HPDE6-E6E7 (cell line): ENCODE results near the gene PGAP6.
"Not testable (repeated sequence)": the region's sequence is repeated elsewhere in the genome, so short reads cannot be mapped to it uniquely, and the experiment has no call there.

ENCODE experiments used
- DNase-seq: peaks from one replicate; pipeline ENCODE4 v3.0.0; 2011; ENCODE audit warnings: missing footprints; ENCODE audit errors: extremely low spot score

Gene PGAP6

DNA sequence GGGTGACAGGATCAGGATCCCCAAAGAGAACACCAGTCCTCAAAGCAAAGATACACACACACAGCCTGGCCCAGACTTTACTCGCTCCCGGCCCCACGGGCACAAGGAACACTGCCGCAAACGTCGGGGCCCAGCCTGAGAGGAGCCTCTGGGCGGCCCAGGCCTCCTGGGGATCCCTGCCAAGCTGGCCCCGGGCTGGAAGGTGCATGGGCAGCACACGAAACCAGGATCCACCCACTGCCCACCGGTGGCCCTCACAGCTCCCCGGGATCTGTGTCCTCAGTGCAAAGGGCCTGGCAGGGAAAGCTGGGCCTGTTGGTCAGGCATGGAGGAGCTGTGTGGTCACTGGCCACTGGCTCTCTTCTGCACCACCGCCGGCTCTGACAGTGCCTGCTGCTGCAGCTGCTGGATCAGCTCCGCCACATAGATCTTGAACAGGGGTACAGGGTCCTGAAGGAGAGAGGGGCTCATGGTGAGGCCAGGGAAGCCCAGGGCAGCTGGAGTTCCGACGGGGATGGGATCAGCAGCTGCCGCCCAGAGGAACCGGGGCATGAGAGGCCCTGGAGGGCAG is 14.4 kb downstream of the PGAP6 start:
- no peak for DNase-seq

DNA sequence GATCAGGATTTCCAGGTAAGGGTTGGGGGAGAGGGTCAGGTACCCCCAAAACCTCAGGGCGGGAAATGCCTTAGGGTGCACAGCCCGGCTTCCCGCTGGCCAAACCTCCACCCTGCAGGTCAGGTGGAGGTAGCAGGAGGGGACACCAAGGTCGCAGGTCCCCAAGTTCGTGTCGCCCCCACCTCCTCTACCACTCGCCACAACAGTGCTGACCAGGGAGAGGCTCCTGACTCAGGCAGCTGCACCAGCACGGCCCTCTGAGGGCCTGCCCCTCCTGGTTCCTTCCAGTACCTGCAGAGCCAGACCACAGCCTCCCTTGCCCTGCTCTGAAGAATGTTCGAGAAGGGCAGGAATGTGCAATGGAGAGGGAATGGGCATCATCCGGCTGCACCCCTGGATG is 15.3 kb downstream of the PGAP6 start:
- no peak for DNase-seq

DNA sequence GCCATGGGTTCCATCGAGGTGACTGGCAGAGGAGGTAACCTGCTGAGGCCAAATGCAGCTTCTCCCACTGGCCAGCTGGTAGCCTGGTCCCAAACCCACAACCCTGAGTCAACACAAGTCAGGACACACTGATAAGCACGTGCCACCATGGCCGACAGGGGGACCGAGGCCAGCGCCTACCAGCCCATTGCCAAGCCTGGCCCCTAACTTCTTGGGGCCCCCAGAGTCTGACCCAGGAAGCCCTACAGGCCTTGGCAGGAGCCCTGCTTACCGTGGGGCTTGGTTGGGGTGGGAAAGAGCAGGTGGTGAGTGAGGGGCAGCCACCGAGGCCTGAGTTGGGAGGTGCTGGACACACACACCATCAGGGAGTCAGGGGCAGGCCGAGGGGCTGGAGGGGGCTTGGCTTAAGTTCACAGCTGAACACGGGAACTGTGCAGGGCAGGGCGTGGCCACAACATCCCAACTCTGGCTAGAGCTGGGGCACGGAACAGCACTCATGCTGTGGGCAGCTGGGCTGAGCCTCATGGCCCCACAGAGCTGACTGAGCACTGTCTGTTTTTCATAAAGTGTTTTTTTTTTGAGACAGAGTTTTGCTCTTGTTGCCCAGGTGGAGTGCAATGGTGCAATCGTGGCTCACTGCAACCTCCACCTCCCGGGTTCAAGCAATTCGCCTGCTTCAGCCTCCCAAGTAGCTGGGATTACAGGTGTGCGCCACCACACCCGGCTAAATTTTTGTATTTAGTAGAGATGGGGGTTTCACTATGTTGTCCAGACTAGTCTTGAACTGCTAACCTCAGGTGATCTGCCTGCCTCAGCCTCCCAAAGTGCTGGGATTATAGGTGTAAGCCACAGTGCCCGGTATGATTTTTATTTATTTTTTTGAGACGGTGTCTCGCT is 16.9 kb downstream of the PGAP6 start:
- DNase-seq, result no peak

DNA sequence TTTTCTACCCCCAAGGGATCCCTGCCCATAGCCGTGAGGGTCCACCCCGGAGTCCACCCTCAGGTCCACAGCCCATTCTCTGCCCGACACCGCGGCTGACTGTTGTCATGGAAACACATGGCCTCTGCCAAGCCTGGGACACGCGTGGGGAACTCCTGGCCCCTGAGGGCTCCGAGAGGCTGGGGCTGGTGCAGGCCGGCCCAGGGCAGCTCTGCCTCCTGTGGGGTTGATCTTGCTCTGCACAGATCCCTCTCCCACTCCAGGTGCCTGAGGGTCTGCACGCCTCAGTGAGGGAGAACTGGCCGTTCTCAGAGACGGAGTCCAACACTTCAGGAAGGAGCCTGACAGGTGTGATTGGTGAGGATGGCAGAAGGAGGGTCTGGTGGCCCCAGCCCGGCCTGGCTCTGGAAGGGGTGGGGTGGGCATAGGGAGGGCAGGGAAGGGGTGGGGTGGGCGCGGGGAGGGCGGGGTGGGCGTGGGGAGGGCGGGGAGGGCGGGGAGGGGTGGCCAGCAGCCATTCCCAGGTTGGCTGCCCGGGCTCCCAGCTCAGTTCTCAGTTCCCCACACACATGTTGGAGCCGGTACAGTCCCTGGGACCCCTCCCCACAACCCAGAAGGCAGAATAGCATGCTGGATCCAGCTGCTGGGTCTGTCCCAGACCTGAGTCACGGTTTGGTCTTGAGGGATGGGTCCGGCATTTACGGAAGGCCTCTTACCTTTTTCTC is 17.9 kb downstream of the PGAP6 start:
- no peak for DNase-seq

DNA sequence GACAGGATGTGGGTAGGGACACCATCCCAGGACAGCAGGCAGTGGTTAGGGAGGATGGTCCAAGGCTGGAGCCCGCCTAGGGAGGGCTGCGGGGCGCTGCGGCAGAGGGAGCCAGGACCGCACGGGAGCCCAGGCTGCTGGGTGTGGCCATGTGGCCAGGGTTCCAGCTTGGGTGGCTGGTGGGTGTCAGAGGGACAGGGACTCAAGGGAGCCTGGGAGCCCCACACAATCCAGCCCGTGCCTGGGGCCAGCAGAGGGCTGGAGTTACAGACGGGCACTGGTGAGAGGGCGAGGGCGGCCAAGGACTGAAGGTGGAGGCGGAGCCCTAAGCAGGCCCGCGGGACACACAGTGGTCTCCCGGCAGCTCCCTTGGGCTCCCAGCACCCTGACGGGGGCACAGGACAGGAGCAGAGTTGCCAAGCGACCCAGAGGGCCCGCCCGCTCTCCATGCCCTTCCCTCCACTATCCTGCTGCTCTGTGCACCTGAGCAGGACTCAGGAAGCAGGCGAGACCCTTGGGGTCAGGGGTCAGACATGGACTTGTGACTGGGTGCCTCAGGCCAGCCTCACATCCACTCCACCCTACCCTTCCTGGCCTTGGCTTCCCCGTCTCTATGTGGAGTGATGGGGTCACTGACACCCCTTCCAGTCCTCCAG is 18.5 kb downstream of the PGAP6 start:
- no peak for DNase-seq

DNA sequence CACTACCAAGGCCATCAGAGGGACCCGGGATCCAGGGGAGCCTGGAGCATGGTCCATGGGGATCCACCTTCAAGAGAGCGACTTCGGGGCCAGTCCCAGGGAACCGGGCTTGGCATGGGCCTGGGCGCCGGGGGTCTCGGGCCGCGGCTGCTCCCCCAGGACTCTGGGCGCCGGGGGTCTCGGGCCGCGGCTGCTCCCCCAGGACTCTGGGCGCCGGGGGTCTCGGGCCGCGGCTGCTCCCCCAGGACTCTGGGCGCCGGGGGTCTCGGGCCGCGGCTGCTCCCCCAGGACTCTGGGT is 19.1 kb downstream of the PGAP6 start:
- DNase-seq, result not testable (repeated sequence)

DNA sequence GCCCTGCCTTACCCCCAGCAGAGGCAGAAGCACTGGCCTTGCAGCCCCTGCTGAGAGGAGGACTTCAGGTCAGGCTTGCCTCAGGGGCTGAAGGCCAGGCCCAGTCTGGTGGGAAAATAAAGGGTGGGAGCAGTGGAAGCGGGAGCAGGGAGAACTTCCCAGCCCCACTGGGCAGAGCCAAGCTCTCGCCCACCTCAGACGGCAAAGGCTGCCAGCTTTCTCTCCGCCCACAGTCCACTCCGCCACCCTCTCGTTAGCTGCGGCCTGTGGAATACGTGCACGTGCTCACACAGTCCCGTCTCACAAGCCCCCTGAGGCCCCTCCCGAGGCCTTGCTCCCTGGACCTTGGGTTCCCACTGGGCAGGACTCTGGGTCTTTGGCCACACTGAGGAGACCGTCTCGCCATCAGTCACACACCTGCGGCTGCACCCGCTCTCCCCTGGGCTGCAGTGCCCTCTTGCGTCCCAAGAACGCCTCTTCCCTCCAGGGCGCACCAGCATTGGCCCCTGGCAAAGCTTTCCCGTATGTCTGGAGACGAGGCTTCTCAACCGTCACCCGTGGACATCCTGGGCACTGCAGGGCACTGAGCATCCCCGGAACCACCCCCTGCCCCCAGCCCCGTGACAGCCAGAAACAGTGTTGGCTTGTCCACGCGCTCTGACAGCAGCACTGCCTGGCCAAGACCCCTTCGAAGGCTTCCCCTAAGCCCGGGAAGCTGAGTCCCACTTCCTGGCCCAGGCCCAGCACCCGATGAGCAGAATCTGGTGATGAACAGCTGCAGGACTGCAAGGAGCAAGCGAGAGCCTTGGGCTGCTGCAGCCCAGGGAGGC is 19.7 kb downstream of the PGAP6 start:
- peak; percentile 82 for DNase-seq

DNA sequence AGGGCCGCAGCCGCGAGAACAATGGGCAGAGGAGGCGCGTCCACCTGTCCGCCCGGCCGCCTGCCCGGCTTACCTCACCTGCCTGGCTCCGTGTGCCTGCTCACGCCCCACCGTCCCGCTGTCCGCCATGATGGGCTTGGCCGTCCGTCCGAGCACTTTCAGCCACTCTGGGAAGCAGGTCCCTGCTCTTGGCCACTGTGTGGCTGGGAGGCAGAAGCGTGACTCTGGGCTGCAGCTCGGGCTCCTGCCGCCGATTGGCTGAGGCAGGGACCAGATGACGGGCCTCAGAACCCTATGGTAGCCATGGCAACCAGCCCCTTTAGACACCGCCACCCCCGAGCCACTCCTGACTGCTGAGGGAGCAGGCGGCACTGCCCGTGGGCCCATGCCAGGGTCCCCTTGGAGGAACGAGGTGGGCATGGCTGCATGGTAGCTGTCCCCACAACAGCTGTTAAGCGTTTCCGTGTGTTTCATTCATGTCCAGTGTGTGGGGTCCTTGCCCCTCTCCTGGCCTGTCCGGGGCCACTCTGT is 20.4 kb downstream of the PGAP6 start:
- no peak for DNase-seq

DNA sequence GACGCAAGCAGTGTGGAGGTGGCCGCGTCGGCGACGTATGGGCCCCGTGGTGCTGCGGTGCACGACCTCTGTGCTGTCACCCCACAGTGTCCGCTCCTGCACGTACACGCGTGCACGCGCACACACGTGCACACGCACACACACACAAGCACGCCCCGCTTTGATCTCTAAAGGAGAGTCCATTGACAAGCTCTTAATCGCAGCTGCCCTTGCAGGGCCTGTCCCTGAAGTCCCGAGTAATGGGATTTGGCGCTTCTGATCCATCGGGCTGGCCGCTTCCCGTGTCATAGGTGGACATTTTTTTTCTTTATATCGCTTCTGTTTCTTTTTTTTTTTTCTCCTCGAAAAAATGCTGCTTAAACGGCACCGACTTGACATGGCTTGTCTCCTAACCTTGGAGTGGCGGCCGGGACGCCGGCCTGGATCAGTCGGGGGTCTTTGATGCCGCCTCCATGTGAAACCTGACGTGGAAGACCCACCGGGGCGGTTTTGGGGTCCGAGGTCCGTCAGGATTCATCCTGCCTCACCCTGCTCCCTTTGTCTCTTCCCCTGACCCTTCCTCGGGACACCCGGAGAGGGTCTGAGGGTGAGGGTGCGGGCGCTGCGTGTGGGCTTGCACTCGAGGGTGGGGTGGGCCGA is 21.0 kb downstream of the PGAP6 start:
- no peak for DNase-seq

DNA sequence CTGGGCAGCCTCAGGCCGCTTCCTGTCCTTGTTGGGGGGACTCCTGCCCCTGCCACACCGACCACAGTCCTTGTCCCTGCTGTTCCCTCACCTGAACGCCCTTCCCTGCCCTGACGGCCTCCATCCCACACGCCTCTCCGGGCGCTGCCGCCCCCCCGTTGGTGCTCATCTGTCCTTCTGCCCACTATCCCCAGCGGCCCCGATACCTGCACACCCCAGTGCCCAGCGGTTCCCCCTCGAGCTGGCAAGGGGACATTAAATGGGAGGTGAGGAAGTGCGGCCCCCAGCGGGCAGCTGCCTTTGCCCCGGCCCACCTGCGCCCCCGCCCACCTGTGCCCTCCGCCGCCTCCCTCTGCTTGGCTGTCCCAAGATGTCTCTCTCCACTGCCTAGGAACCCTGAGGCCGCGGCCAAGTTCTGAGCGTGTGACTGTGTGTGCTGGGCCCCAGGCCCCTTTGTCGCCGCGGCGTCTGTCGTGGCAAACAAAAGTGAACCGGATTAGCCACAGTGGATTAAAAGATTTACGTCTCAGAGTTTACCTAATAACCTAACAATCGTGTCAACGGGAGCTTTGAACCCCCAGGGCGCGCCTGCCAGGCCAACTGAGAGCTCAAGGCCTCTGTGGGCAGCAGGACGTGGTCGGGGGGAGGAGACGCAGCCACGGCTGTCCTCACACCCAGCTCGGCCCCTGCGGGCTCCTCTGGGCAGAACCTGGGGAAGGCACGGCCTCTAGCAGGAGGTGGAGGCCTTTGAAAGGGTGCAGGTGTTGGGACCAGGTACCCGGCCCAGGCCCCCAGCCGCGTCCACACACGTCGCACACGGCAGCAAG is 21.7 kb downstream of the PGAP6 start:
- DNase-seq, result no peak

DNA sequence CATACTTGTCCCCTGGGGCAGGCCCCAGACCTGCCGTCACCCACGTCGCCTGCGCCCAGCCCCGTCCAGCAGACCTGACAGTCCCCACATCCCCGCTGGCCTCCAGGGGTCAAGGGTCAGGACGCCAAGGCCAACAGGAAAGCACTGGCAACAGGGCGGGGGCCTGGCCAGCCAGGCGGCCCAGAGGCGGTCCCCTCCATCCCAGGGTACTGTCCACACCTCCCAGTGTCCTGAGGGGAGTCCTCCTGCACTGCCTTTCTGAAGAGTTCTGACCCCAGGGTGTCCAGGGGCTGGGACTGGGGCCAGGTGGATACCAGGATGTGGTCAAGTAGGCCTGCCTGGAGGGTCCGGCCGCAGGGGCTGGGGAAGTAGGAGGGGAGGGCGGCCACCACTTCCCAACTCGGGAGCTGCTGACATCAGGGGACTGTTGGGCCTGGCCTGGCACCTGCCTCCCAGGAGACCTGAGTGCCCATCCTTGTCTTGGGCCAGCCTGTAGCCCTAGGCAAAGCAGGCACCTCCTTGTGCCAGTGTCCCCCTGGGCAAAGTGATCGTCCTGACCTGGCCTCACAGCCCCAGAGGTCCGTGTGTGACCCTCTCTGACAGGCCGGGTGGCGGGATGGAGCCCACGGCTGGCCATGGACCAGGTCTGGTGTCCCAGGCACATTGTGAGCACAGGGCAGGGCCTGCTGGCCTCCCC is 22.6 kb downstream of the PGAP6 start:
- DNase-seq, result no peak

DNA sequence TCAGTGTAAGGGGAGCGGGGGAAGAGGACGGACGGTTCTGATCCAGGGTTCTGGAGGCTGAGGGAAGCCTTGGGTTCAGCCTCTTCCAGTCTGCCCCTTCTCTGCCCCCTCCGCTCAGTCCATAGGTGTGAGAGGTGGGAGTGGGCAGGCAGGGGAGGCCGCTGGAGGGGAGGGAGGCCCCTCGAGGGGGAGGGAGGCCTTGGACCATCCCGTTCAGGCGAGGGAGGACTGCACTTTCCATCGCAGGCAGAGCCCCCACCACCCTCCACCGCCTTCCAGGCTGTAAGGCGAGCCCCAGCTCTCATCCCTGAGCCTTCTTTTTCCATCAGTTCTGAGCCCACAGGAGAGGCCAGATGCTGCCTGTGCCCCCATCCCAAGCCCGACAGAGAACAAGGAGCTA is 25.0 kb downstream of the PGAP6 start:
- DNase-seq, result no peak

DNA sequence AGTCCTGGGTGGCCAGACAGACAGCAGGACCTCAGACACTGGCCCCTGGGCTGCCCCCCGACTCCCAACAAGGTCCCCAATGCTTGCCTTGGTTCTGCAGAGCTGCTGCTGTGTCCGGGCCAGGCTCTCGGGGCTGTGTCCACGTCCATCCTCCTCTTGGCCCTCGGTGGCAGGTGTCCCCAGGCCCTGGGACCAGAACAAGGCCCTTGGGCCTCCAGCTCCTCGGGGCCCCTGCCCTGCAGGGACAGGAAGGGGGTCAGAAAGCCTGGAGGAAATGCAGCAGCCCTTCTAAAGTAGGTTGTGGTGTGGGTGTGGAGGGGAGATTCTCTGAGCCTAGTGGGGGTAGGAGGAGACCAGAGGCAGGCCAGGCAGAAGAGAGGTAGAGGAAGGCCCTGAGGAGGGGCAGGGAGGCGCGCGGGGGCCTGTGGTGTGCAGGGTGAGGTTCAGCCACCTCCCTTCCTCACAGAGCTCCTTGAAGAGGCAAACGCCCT is 26.8 kb downstream of the PGAP6 start:
- no peak for DNase-seq

DNA sequence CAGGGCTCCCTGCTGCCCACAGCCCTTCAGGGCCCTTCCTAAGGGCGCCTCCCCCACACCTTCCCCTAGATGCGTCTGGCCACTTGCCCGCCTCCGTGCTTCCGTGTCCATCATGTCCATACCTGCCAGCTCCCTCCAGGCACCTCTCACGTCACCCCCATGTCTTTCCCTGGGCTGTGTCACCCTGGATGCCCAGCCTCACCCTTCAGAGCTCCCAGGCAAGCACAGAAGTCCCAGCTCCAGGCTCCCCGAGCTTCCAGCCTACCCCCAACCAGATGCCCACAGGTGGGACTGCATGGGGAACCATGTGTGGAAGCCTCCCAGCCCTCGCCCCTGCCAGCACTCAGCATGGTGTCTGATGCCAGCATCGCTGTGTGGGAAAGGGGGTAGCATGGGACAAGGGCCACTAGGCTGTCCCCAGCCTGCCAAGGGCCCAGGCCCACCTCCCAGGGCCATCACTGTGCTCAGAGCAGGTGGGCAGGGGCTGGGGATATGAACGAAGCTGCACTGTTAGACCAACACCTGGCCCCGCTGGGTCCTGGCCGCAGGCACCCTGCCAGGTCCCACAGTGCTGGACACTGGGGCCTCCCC is 27.4 kb downstream of the PGAP6 start:
- peak; percentile 91 for DNase-seq

DNA sequence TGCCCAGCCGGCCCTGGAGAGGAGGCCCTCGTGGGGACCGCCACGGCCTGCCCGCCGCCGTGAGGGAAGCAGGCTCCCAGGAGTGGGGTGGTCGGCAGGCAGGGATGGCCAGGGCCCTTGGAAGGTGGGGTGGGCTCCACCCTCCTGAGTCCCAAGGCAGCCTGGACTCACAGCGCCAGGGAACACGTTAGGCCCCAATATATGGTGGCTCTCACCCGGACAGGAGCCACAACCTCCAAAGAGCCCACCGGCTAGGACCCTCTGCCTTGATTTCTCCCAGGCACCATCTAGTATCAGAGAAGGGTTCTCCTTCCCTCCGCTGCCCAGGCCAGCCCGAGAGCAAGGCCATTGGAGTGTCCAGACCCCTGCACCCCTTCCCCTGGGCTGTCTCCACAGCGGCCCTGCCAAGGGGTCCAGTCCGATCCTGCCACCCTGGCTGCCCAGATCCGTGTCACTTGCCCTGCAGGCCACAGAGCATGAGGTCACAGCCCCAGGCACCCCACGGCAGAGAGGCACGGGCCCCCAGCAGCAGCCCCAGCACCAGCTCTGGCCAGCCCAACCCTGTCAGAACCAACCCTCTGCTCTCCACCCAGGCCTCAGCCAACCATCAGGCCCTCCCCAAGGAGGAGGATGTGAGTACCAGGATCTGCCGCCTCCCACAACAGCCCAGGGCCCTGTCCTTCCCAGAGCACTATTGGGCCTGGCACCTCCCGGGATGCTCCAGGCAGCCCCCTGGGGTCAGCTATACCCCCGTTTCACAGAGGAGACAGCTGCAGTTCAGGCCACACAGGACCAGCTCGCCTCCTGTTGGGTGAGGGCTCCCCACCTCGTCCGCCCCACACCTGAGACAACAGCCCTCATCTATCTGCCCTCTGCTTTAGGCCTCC is 28.1 kb downstream of the PGAP6 start:
- peak; percentile 32 for DNase-seq

DNA sequence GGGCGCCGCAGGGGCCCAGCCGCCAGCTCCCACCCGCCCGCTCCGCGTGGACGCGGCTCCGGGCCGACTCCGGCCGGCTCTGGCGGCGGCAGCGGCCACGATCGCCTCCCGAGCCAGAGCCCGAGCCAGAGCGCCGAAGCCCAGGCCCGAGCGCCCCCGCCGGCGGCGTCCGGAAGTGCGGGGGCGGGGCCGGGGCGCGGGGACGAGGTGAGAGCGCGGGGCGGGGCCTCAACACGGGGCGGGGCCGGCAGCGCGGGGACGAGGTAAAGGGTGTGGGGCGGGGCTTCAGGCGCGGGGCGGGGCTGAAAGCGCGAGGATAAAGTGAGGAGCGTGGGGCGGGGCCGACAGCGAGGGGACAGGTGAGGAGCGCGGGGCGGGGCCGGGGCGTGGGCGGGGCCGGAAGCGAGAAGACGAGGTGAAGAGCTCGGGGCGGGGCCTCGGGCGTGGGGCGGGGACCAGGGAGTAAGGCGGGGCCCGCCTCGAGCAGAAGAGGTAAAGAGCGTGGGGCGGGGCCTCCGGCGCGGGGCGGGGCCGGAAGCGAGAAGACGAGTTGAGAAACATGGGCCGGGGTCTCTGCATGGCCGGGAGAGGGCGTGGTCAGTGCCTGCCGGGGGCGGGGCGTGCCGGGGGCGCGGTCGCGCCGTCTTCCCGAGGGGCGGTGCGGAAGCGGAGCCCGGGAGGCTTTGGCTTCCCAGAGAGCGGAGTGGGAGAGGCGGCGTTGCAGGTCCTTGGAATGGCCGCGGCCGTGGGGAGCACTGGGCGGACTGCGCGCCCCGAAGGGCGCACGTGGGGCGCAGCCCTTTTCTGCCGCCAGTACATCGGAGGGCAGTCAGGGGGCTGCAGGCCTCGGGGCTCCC is 29.0 kb downstream of the PGAP6 start, which contains the start of gene AXIN1:
Gene AXIN1 (minus strand): TSS at position 177 of the 857 bp plus-strand sequence. CDS start 5,698 bp downstream, outside the sequence.
- peak; percentile 60 for DNase-seq
